ENCODE results near the gene ADRM1.
A peak's percentile ranks its signal among the peaks of the same experiment; 100 is the strongest.

Gene ADRM1

GRCh38 chr20:62304331-62305148 lies 1.7 kb downstream of the ADRM1 start:
- Mint-ChIP-seq H3K27ac (peak overlapping the region; percentile 44 to 81 (median 72)), H3K9me3 (no peaks in the 10 kb centered on the region), H3K27me3 (ENCODE audit: low read depth) (no peaks in the 10 kb centered on the region), H3K4me1 (peaks cover 12% of the 10 kb centered on the region), H3K36me3 (ENCODE audit: low read depth) (peaks cover 10% of the 10 kb centered on the region), H3K4me3 (peak overlapping the region; percentile 91 to 96 (median 96))
- TF ChIP-seq CTCF (IDR thresholded peaks at IDR 0.05; ENCODE audit: unreplicated experiment in 3 of 3) = no peak

- Mint-ChIP-seq H3K4me1 (peaks cover 12% of the 10 kb centered on the region), H3K9me3 (no peaks in the 10 kb centered on the region), H3K36me3 (ENCODE audit: low read depth) (peaks cover 10% of the 10 kb centered on the region), H3K4me3 (peak overlapping the region; percentile 91 to 96 (median 96)), H3K27me3 (ENCODE audit: low read depth) (no peaks in the 10 kb centered on the region), H3K27ac (peak overlapping the region in 1 of 3 experiments; percentile 56)
- TF ChIP-seq CTCF (IDR thresholded peaks at IDR 0.05; ENCODE audit: unreplicated experiment in 3 of 3) = no peak
Measured at GRCh38 chr20:62305149-62305764, 2.5 kb downstream of the ADRM1 start.

- Mint-ChIP-seq H3K27ac (peak overlapping the region in 1 of 3 experiments; percentile 56), H3K4me1 (peaks cover 12% of the 10 kb centered on the region), H3K27me3 (ENCODE audit: low read depth) (no peaks in the 10 kb centered on the region), H3K36me3 (ENCODE audit: low read depth) (peaks cover 10% of the 10 kb centered on the region), H3K4me3 (peak overlapping the region; percentile 79 to 96 (median 91)), H3K9me3 (no peaks in the 10 kb centered on the region)
- no peak for TF ChIP-seq CTCF (IDR thresholded peaks at IDR 0.05; ENCODE audit: unreplicated experiment in 3 of 3)
Measured at GRCh38 chr20:62305765-62306413, 3.1 kb downstream of the ADRM1 start.

- TF ChIP-seq CTCF (IDR thresholded peaks at IDR 0.05; ENCODE audit: unreplicated experiment in 3 of 3) = no peak
- no peaks in the 10 kb centered on the region for H3K27me3 Mint-ChIP-seq (ENCODE audit: low read depth)
- H3K4me1 Mint-ChIP-seq = peaks cover 12% of the 10 kb centered on the region
- no peak overlapping the region for H3K27ac Mint-ChIP-seq
- H3K4me3 Mint-ChIP-seq = peak overlapping the region; percentile 19 to 53 (median 45)
- peaks cover 10% of the 10 kb centered on the region for H3K36me3 Mint-ChIP-seq (ENCODE audit: low read depth)
- H3K9me3 Mint-ChIP-seq = no peaks in the 10 kb centered on the region
Measured at GRCh38 chr20:62306414-62307187, 3.8 kb downstream of the ADRM1 start.

GRCh38 chr20:62307226-62308101 lies 4.7 kb downstream of the ADRM1 start:
- Mint-ChIP-seq H3K27ac (no peak overlapping the region), H3K27me3 (ENCODE audit: low read depth) (no peaks in the 10 kb centered on the region), H3K4me3 (no peak overlapping the region), H3K9me3 (no peaks in the 10 kb centered on the region), H3K36me3 (ENCODE audit: low read depth) (peaks cover 10% of the 10 kb centered on the region), H3K4me1 (peaks cover 12% of the 10 kb centered on the region)
- TF ChIP-seq CTCF (IDR thresholded peaks at IDR 0.05; ENCODE audit: unreplicated experiment in 3 of 3) = no peak

Measured in nephron (organoid).